GM19463 (cell line): Measurements from ENCODE around the gene IL3.

Experiments
- ATAC-seq: cut with Tn5 transposase; IDR thresholded peaks from one replicate; pipeline ENCODE4 v1.9.1; 2021; ENCODE audit warnings: mild to moderate bottlenecking, moderate library complexity; ENCODE audit not compliant: unreplicated experiment

The IL3 gene

GRCh38 chr5:132072070-132072469 is 11.6 kb downstream of the IL3 start:
- ATAC-seq: no peak

GRCh38 chr5:132072528-132072927 is 12.1 kb downstream of the IL3 start:
- no peak for ATAC-seq

- ATAC-seq: no peak
Observed at GRCh38 chr5:132073231-132074013, 13.0 kb downstream of the IL3 start, which contains the start of gene CSF2. TSS of gene CSF2 (plus strand) at chr5:132073789. CDS start at chr5:132073824, 35 bp downstream.

- ATAC-seq: no peak
Observed at GRCh38 chr5:132074091-132074771, 13.8 kb downstream of the IL3 start.

- no peak for ATAC-seq
Observed at GRCh38 chr5:132074772-132075718, 14.6 kb downstream of the IL3 start.

GRCh38 chr5:132075719-132076077 is 15.2 kb downstream of the IL3 start:
- ATAC-seq: no peak

- no peak for ATAC-seq
Observed at GRCh38 chr5:132076202-132076830, 15.9 kb downstream of the IL3 start.

GRCh38 chr5:132076983-132077382 is 16.5 kb downstream of the IL3 start:
- no peak for ATAC-seq

GRCh38 chr5:132079081-132079480 is 18.6 kb downstream of the IL3 start:
- no peak for ATAC-seq

- no peak for ATAC-seq
Observed at GRCh38 chr5:132079619-132080018, 19.2 kb downstream of the IL3 start.

- ATAC-seq: no peak
Observed at GRCh38 chr5:132080595-132080994, 20.1 kb downstream of the IL3 start.

GRCh38 chr5:132081458-132081857 is 21.0 kb downstream of the IL3 start:
- ATAC-seq: no peak

GRCh38 chr5:132082329-132083023 is 22.0 kb downstream of the IL3 start:
- ATAC-seq: no peak

- no peak for ATAC-seq
Observed at GRCh38 chr5:132083071-132083678, 22.7 kb downstream of the IL3 start.

GRCh38 chr5:132085686-132086085 is 25.2 kb downstream of the IL3 start:
- no peak for ATAC-seq

GRCh38 chr5:132086277-132086794 is 25.9 kb downstream of the IL3 start:
- no peak for ATAC-seq

GRCh38 chr5:132087176-132087575 is 26.7 kb downstream of the IL3 start:
- ATAC-seq: no peak

GRCh38 chr5:132087661-132088060 is 27.2 kb downstream of the IL3 start:
- no peak for ATAC-seq

- ATAC-seq: no peak
Observed at GRCh38 chr5:132089363-132089762, 28.9 kb downstream of the IL3 start.

- no peak for ATAC-seq
Observed at GRCh38 chr5:132090107-132090506, 29.7 kb downstream of the IL3 start.
